ENCODE results near the gene NRXN3. TPM values are rescaled to one million over a fixed set of nuclear protein-coding genes. Genes with fewer than 3 reads are reported as not detected.

Gene NRXN3
- total RNA-seq, 2 donors from 2014 or later: not detected

DNA sequence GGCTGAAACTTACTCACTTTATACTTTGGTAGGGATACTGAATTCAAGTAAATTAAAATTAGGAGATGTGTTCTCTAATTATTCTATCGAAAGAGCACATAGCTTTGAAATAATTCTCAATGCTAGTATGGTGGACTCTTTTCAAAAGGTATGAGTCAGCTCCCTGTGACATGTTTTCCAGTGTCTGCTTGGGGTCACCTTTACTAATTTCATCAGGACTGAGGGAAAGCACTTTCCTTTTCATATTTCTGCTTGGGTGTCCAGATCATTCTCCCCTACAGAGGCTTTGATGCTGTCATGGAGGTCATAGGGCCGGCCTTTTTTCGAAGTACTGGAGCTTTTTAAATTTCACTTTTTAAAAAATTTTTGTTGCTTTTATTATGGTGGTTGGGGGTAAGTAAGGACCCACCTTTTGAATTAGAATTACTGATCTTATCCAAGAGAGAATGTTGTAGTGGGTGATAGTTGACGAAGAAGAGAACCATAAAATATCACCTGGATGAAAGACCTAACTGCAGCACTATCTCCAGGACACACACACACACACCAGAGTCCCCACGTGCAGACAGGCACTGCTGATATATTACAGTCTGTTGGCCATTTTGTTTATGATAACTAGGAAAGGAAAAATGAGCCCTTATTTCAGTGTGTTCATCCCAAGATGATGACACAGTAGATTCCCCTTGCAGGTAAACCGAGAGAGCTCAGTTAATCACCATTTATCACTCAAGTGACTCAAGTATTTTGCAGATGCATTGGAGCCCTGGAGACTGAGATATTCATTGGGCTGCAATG, 1482.5 kb downstream of the NRXN3 start:
- no peak for DNase-seq
- Mint-ChIP-seq H3K4me3 (no peak overlapping the region), H3K27ac (no peak overlapping the region), H3K9me3 (peaks cover 6 to 9% of the 10 kb centered on the region in 2 donors), H3K4me1 (ENCODE audit: low read depth) (no peaks in the 10 kb centered on the region), H3K27me3 (ENCODE audit: low read depth) (no peaks in the 10 kb centered on the region), H3K36me3 (ENCODE audit: insufficient read depth in 2 of 2) (no peaks in the 10 kb centered on the region)
- no peak for ATAC-seq (replicated peaks in 1 of 2)

- no peak for ATAC-seq (replicated peaks in 1 of 2)
- no peaks in the 10 kb centered on the region for H3K4me1 Mint-ChIP-seq (ENCODE audit: low read depth)
- H3K36me3 Mint-ChIP-seq (ENCODE audit: insufficient read depth in 2 of 2): no peaks in the 10 kb centered on the region
- H3K27me3 Mint-ChIP-seq (ENCODE audit: low read depth): no peaks in the 10 kb centered on the region
- H3K9me3 Mint-ChIP-seq: peaks cover 6 to 9% of the 10 kb centered on the region in 2 donors
- no peak overlapping the region for H3K27ac Mint-ChIP-seq
- H3K4me3 Mint-ChIP-seq: no peak overlapping the region
- DNase-seq: no peak
These were observed 1485.9 kb downstream of the NRXN3 start for GRCh38 chr14:79656056-79656455.

DNA sequence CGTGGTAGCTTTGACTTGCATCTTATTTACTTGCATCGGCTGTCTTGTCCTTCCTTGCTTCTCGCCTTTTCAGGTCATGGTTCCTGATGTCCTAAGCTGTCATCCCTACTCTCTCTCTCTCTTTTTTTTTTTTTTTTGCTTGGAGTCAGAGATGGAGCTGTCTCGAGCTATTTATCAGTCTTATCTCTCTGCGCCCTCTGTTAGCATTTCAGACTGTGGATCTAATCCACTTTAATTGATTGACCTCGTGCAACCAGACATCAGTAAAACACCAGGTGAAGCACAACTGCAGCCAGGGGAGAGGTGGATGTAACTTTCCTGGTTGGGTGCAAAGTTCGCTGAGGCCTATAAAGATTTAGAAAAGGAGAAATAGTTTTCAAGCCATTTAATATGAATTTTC, 1486.3 kb downstream of the NRXN3 start:
- ATAC-seq (replicated peaks in 1 of 2): no peak
- no peaks in the 10 kb centered on the region for H3K4me1 Mint-ChIP-seq (ENCODE audit: low read depth)
- no peaks in the 10 kb centered on the region for H3K27me3 Mint-ChIP-seq (ENCODE audit: low read depth)
- no peak for DNase-seq
- peaks cover 6 to 9% of the 10 kb centered on the region in 2 donors for H3K9me3 Mint-ChIP-seq
- H3K27ac Mint-ChIP-seq: no peak overlapping the region
- H3K36me3 Mint-ChIP-seq (ENCODE audit: insufficient read depth in 2 of 2): no peaks in the 10 kb centered on the region
- H3K4me3 Mint-ChIP-seq: no peak overlapping the region

DNA sequence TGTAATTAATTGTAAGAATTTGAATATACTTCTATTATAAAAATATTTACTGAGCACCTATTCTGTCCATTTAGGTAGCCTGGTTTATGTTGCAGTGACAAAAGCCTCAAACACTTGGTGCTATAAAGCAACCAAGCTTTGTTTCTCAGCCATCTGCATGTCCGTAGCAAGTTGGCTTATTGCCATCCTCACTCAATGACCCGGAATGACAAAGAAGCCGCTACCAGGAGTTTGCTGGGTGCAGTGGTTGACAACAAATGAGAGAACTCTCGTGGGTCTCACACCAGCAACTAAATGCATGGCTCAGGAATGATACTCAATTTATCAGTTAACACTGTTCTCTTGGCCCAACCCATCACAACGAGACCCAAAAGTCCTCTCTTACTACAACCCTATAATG, 1488.0 kb downstream of the NRXN3 start:
- no peak overlapping the region for H3K27ac Mint-ChIP-seq
- H3K4me1 Mint-ChIP-seq (ENCODE audit: low read depth): no peaks in the 10 kb centered on the region
- no peak overlapping the region for H3K4me3 Mint-ChIP-seq
- DNase-seq (no peak), ATAC-seq (replicated peaks in 1 of 2) (no peak)
- peaks cover 6 to 11% of the 10 kb centered on the region in 2 donors for H3K9me3 Mint-ChIP-seq
- no peaks in the 10 kb centered on the region for H3K27me3 Mint-ChIP-seq (ENCODE audit: low read depth)
- H3K36me3 Mint-ChIP-seq (ENCODE audit: insufficient read depth in 2 of 2): no peaks in the 10 kb centered on the region

- Mint-ChIP-seq H3K9me3 (peaks cover 4 to 9% of the 10 kb centered on the region in 2 donors), H3K27me3 (ENCODE audit: low read depth) (no peaks in the 10 kb centered on the region), H3K4me3 (no peak overlapping the region), H3K4me1 (ENCODE audit: low read depth) (no peaks in the 10 kb centered on the region), H3K27ac (no peak overlapping the region), H3K36me3 (ENCODE audit: insufficient read depth in 2 of 2) (no peaks in the 10 kb centered on the region)
- ATAC-seq (replicated peaks in 1 of 2) (no peak), DNase-seq (no peak)
These were observed 1488.6 kb downstream of the NRXN3 start for GRCh38 chr14:79658769-79659168.

- Mint-ChIP-seq H3K9me3 (peaks cover 4 to 10% of the 10 kb centered on the region in 2 donors), H3K4me3 (no peak overlapping the region), H3K27me3 (ENCODE audit: low read depth) (no peaks in the 10 kb centered on the region), H3K36me3 (ENCODE audit: insufficient read depth in 2 of 2) (no peaks in the 10 kb centered on the region), H3K4me1 (ENCODE audit: low read depth) (no peaks in the 10 kb centered on the region), H3K27ac (no peak overlapping the region)
- DNase-seq (no peak), ATAC-seq (replicated peaks in 1 of 2) (no peak)
These were observed 1490.1 kb downstream of the NRXN3 start for GRCh38 chr14:79660053-79660939.

- no peak for DNase-seq
- Mint-ChIP-seq H3K36me3 (ENCODE audit: insufficient read depth in 2 of 2) (no peaks in the 10 kb centered on the region), H3K9me3 (peaks cover 4 to 8% of the 10 kb centered on the region in 2 donors), H3K27ac (no peak overlapping the region), H3K4me3 (no peak overlapping the region), H3K27me3 (ENCODE audit: low read depth) (no peaks in the 10 kb centered on the region), H3K4me1 (ENCODE audit: low read depth) (no peaks in the 10 kb centered on the region)
- ATAC-seq (replicated peaks in 1 of 2): no peak
These were observed 1491.6 kb downstream of the NRXN3 start for GRCh38 chr14:79661752-79662151.

DNA sequence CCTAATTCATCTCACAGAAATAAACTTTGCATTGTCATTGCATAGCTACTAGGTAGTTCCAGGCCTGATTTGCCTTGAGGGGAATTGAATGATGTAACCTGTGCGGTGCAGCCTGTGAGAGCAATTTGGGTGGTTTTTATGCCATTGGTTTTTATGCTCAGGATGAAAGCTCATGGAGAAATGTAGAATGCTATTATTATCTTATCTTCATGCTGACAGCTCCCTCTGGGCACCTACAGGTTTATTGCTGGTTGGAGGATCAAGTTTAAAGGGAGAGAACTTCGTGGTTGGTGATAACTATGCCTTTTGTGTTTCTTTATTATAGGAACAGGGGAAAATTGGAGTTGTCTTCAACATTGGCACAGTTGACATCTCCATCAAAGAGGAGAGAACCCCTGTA, 1493.3 kb downstream of the NRXN3 start:
- Mint-ChIP-seq H3K9me3 (peaks cover 4 to 8% of the 10 kb centered on the region in 2 donors), H3K27ac (no peak overlapping the region), H3K36me3 (ENCODE audit: insufficient read depth in 2 of 2) (no peaks in the 10 kb centered on the region), H3K4me1 (ENCODE audit: low read depth) (no peaks in the 10 kb centered on the region), H3K27me3 (ENCODE audit: low read depth) (no peaks in the 10 kb centered on the region), H3K4me3 (no peak overlapping the region)
- ATAC-seq (replicated peaks in 1 of 2) (no peak), DNase-seq (no peak)

- H3K27ac Mint-ChIP-seq: no peak overlapping the region
- no peaks in the 10 kb centered on the region for H3K27me3 Mint-ChIP-seq (ENCODE audit: low read depth)
- no peaks in the 10 kb centered on the region for H3K36me3 Mint-ChIP-seq (ENCODE audit: insufficient read depth in 2 of 2)
- ATAC-seq (replicated peaks in 1 of 2): no peak
- H3K9me3 Mint-ChIP-seq: peaks cover 4 to 11% of the 10 kb centered on the region in 2 donors
- no peak for DNase-seq
- no peak overlapping the region for H3K4me3 Mint-ChIP-seq
- no peaks in the 10 kb centered on the region for H3K4me1 Mint-ChIP-seq (ENCODE audit: low read depth)
These were observed 1495.4 kb downstream of the NRXN3 start for GRCh38 chr14:79665556-79665955.

DNA sequence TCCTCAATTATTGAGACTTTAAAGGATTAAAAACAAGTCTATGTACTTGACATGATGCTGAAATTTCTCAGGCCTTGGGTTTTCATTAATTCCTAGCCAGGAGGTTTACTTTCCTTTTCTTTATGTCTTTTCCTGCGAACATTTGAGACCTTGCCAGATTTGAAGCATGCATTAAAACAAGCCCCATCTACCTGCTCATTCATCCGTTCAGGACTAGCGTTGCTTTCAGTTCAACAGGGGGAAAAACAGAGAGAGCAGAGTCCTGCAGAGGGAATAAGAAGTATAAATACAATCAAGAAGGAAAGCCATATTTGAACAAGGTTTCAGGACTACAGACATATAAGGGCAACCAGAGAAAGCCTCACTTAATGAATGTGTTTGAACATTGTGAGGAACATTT, 1498.8 kb downstream of the NRXN3 start:
- no peak overlapping the region for H3K27ac Mint-ChIP-seq
- ATAC-seq (replicated peaks in 1 of 2): no peak
- DNase-seq: no peak
- no peaks in the 10 kb centered on the region for H3K36me3 Mint-ChIP-seq (ENCODE audit: insufficient read depth in 2 of 2)
- no peak overlapping the region for H3K4me3 Mint-ChIP-seq
- H3K4me1 Mint-ChIP-seq (ENCODE audit: low read depth): no peaks in the 10 kb centered on the region
- H3K9me3 Mint-ChIP-seq: peaks cover 3 to 4% of the 10 kb centered on the region in 2 donors
- no peaks in the 10 kb centered on the region for H3K27me3 Mint-ChIP-seq (ENCODE audit: low read depth)

DNA sequence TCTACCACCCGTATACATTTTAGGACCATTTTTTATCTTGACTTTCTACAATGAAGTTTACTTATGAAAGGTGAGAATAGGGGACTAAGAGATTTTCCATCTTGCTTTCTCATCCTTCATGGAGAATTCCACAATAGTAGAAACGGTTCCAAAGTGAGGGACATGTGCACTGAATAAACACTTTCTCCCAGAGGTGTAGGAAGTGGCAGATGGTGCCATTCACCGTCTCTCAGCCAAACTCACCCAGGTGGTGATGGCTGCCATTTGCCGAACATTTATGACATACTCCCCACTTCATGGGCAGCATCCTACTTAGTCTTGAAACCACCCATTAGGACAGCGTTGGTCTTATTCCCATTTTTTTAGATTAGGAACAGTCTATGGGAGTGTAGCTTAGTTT, 1500.6 kb downstream of the NRXN3 start:
- DNase-seq (no peak), ATAC-seq (replicated peaks in 1 of 2) (no peak)
- H3K9me3 Mint-ChIP-seq: peaks cover 0 to 3% of the 10 kb centered on the region in 2 donors
- no peaks in the 10 kb centered on the region for H3K36me3 Mint-ChIP-seq (ENCODE audit: insufficient read depth in 2 of 2)
- no peaks in the 10 kb centered on the region for H3K27me3 Mint-ChIP-seq (ENCODE audit: low read depth)
- H3K27ac Mint-ChIP-seq: no peak overlapping the region
- no peak overlapping the region for H3K4me3 Mint-ChIP-seq
- H3K4me1 Mint-ChIP-seq (ENCODE audit: low read depth): no peaks in the 10 kb centered on the region

DNA sequence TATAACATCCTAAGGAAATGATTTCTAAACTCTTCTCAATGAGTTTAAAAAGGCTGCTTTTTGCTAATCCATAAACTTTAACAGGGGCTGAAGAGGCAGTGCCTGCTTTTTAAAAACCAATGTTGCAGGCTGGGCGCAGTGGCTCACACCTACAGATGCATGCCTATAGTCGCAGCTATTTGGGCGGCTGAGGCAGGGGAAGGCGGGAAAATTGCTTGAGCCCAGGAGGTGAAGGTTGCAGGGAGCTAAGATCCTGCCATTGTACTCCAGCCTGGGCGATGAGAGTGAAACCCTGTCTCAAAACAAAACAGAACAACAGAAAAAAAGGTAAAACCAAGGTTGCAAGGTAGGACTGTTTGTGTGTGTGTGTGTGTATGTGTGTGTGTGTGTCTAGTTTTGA, 1509.9 kb downstream of the NRXN3 start:
- Mint-ChIP-seq H3K36me3 (ENCODE audit: insufficient read depth in 2 of 2) (no peaks in the 10 kb centered on the region), H3K27me3 (ENCODE audit: low read depth) (no peaks in the 10 kb centered on the region), H3K27ac (no peak overlapping the region), H3K9me3 (peaks cover 0 to 7% of the 10 kb centered on the region in 2 donors), H3K4me3 (no peak overlapping the region), H3K4me1 (ENCODE audit: low read depth) (no peaks in the 10 kb centered on the region)
- no peak for DNase-seq
- no peak for ATAC-seq (replicated peaks in 1 of 2)

GRCh38 chr14:79686196-79686595, 1516.0 kb downstream of the NRXN3 start:
- Mint-ChIP-seq H3K27me3 (ENCODE audit: low read depth) (no peaks in the 10 kb centered on the region), H3K9me3 (peaks cover 0 to 4% of the 10 kb centered on the region in 2 donors), H3K4me1 (ENCODE audit: low read depth) (no peaks in the 10 kb centered on the region), H3K36me3 (ENCODE audit: insufficient read depth in 2 of 2) (no peaks in the 10 kb centered on the region), H3K4me3 (no peak overlapping the region), H3K27ac (no peak overlapping the region)
- ATAC-seq (replicated peaks in 1 of 2): no peak
- no peak for DNase-seq
